GM19438 (cell line): ENCODE data around the gene FGF14.
"Not testable (repeated sequence)": the region's sequence is repeated elsewhere in the genome, so short reads cannot be mapped to it uniquely, and the experiment has no call there.

Experiments
- ATAC-seq: cut with Tn5 transposase; IDR thresholded peaks from one replicate; pipeline ENCODE4 v1.9.1; 2021; ENCODE audit warnings: low read depth; ENCODE audit not compliant: unreplicated experiment

Gene FGF14

GRCh38 chr13:101896541-101896940, 505.3 kb downstream of the FGF14 start:
- no peak for ATAC-seq

- ATAC-seq, result no peak
Observed at GRCh38 chr13:101893021-101893420, 508.8 kb downstream of the FGF14 start.

- no peak for ATAC-seq
Observed at GRCh38 chr13:101892296-101892695, 509.6 kb downstream of the FGF14 start.

GRCh38 chr13:101881593-101881992, 520.3 kb downstream of the FGF14 start:
- no peak for ATAC-seq

GRCh38 chr13:101880581-101880980, 521.3 kb downstream of the FGF14 start:
- no peak for ATAC-seq

- ATAC-seq, result no peak
Observed at GRCh38 chr13:101876951-101877350, 524.9 kb downstream of the FGF14 start.

- no peak for ATAC-seq
Observed at GRCh38 chr13:101875717-101876393, 526.0 kb downstream of the FGF14 start.

GRCh38 chr13:101875091-101875490, 526.8 kb downstream of the FGF14 start:
- no peak for ATAC-seq

GRCh38 chr13:101869553-101869952, 532.3 kb downstream of the FGF14 start:
- ATAC-seq, result peak; percentile 98

- peak; percentile 27 for ATAC-seq
Observed at GRCh38 chr13:101868585-101869469, 533.0 kb downstream of the FGF14 start.

- no peak for ATAC-seq
Observed at GRCh38 chr13:101866889-101867581, 534.8 kb downstream of the FGF14 start.

- no peak for ATAC-seq
Observed at GRCh38 chr13:101858860-101859259, 543.0 kb downstream of the FGF14 start.

- no peak for ATAC-seq
Observed at GRCh38 chr13:101846701-101847100, 555.1 kb downstream of the FGF14 start.

- ATAC-seq, result no peak
Observed at GRCh38 chr13:101846249-101846648, 555.6 kb downstream of the FGF14 start.

GRCh38 chr13:101845245-101846020, 556.4 kb downstream of the FGF14 start:
- no peak for ATAC-seq

GRCh38 chr13:101841698-101842097, 560.1 kb downstream of the FGF14 start:
- no peak for ATAC-seq

- ATAC-seq, result no peak
Observed at GRCh38 chr13:101838323-101838722, 563.5 kb downstream of the FGF14 start.

- not testable (repeated sequence) for ATAC-seq
Observed at GRCh38 chr13:101837778-101838177, 564.1 kb downstream of the FGF14 start.

GRCh38 chr13:101837288-101837687, 564.6 kb downstream of the FGF14 start:
- no peak for ATAC-seq

GRCh38 chr13:101835920-101836319, 565.9 kb downstream of the FGF14 start:
- no peak for ATAC-seq
